ENCODE results near the gene FMR1NB.

Gene FMR1NB

GRCh38 chrX:148067285-148067684 is 86.1 kb downstream of the FMR1NB start:
- WGBS, 2 experiments, result 75 to 100% methylated on average over 1 of the region's 2 CpGs
- no peak overlapping the region for H3K27ac ChIP-seq (ENCODE audit: insufficient read depth, low read depth, low read length, poor library complexity, severe bottlenecking)
- no peak overlapping the region for H3K4me3 ChIP-seq (ENCODE audit: insufficient read depth, low read depth, low read length)
- H3K36me3 ChIP-seq (ENCODE audit: control insufficient read depth, insufficient read depth, low read length), result no peaks in the 10 kb centered on the region
- no peaks in the 10 kb centered on the region for H3K4me1 ChIP-seq (ENCODE audit: control insufficient read depth, insufficient read depth, low read length)
- H3K27me3 ChIP-seq (ENCODE audit: control insufficient read depth, insufficient read depth, low read length, poor library complexity, severe bottlenecking), result no peaks in the 10 kb centered on the region
- no peaks in the 10 kb centered on the region for H3K9me3 ChIP-seq (ENCODE audit: control insufficient read depth, low read length)

DNA sequence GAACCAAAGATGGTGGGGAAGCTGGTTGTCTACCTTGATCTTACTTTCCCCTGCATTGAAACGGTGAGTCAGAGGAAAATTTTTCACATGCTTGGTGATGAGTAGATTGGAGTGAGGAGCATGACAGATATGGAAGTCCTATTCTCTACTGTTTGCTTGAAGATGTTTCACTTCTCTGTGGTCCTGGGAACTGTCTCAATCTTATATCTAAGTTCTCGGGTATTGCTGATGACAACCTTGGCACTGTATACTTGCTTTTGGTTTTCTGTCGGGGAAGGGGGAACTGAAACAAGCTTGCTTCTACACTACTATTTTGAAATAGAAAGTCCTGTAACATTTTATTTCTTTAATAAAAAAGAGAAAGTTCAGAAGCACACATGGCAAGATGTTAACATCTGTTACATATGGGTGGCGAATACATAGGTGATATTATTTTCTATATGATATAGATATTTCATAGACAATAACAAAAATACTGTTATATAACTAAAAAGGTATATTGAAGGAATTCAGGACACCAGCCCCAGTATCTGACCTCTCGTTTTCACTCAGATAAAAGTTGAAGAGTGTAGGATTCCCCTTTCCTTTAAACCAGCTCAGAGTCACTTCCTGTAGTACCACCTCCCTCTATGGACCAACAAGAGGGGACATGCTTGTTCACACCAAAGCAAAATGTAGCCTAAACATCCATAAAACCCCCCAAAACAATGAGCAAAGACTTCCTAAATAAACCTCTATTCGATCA is 88.8 kb downstream of the FMR1NB start:
- H3K36me3 ChIP-seq (ENCODE audit: control insufficient read depth, insufficient read depth, low read length), result no peaks in the 10 kb centered on the region
- H3K4me3 ChIP-seq (ENCODE audit: insufficient read depth, low read depth, low read length), result no peak overlapping the region
- no peak overlapping the region for H3K27ac ChIP-seq (ENCODE audit: insufficient read depth, low read depth, low read length, poor library complexity, severe bottlenecking)
- WGBS, 2 experiments, result 93 to 96% methylated on average over 2 to 5 of the region's 6 CpGs
- no peaks in the 10 kb centered on the region for H3K4me1 ChIP-seq (ENCODE audit: control insufficient read depth, insufficient read depth, low read length)
- H3K27me3 ChIP-seq (ENCODE audit: control insufficient read depth, insufficient read depth, low read length, poor library complexity, severe bottlenecking), result no peaks in the 10 kb centered on the region
- no peaks in the 10 kb centered on the region for H3K9me3 ChIP-seq (ENCODE audit: control insufficient read depth, low read length)

DNA sequence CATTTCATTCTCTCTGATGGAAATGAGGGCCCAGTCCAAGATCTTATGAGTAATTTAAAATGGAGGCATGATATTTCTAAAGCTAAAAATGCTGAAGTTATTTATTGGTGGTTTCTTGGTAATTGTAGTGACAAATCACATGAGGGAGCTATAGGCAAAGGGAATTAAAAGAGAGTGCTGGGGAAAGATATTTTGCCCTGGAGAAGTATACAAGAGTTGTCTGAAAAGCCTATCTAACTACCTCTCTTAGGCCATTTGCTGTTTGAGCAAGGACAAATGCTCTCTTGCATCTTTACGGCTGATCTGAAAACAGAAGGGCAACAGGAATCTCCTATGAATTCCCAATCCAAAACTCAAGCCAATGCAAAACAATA is 89.4 kb downstream of the FMR1NB start:
- no peaks in the 10 kb centered on the region for H3K27me3 ChIP-seq (ENCODE audit: control insufficient read depth, insufficient read depth, low read length, poor library complexity, severe bottlenecking)
- H3K27ac ChIP-seq (ENCODE audit: insufficient read depth, low read depth, low read length, poor library complexity, severe bottlenecking), result no peak overlapping the region
- H3K4me3 ChIP-seq (ENCODE audit: insufficient read depth, low read depth, low read length), result no peak overlapping the region
- no peaks in the 10 kb centered on the region for H3K36me3 ChIP-seq (ENCODE audit: control insufficient read depth, insufficient read depth, low read length)
- 86% methylated on average over 1 of the region's 1 CpG; no CpG with 5 or more reads in 1 of the 2 experiments for WGBS, 2 experiments
- H3K9me3 ChIP-seq (ENCODE audit: control insufficient read depth, low read length), result no peaks in the 10 kb centered on the region
- no peaks in the 10 kb centered on the region for H3K4me1 ChIP-seq (ENCODE audit: control insufficient read depth, insufficient read depth, low read length)
